HepG2 (cell line): ENCODE data around the gene ITGA2. TPM values are rescaled to one million over a fixed set of nuclear protein-coding genes. Genes with fewer than 3 reads are reported as not detected.

ENCODE experiments used
- ATAC-seq: fragments of 200-7000 bp; cut with Tn5 transposase; 3 replicates; pipeline ENCODE4 v1.9.1; 2020; ENCODE audit warnings: mild to moderate bottlenecking, moderate library complexity
- BruUV-seq: library from RNA; stranded (reverse); fragments of 400-500 nt; replicated peaks from 2 replicates; lab custom pipeline; 2021; lab: Mats Ljungman, UMichigan
- CTCF ChIA-PET: fragments of 300-600 bp; formaldehyde crosslinking; extraction: SDS; loops from one replicate; lab custom pipeline; 2021; ENCODE audit warnings: low total read pairs, inconsistent platforms, low intra/inter-chr PET ratio; lab: Yijun Ruan, JAX
- POLR2A ChIA-PET: fragments of 350-600 bp; sonication (Branson Sonifier 250); formaldehyde crosslinking; loops from one replicate; lab custom pipeline; 2020; ENCODE audit warnings: antibody characterized with exemption, inconsistent platforms; lab: Yijun Ruan, JAX
- DNase-seq: peaks from one replicate; pipeline ENCODE4 v3.0.0-alpha.2; 2015; ENCODE audit warnings: low spot score
- FAIRE-seq: peaks from 3 replicates; lab custom pipeline; 2011; peaks lifted over from hg19 to GRCh38; lab: Jason Lieb, UNC
- H2AFZ ChIP-seq: one replicate; pipeline ENCODE4 v1.6.1; 2011; ENCODE audit warnings: low read length, inconsistent platforms
- H3K27ac ChIP-seq: fragments of 300-600 bp; 3 replicates; pipeline ENCODE4 v1.8.0; 2011; ENCODE audit warnings: mixed run types, mild to moderate bottlenecking, mixed read lengths, low read length, inconsistent platforms; ENCODE audit not compliant: insufficient read depth; ENCODE audit errors: extremely low read length
- H3K27me3 ChIP-seq, 2 experiments: fragments of 200-600 bp in 1 of 2; 2 replicates in 1 of 2; 3 replicates in 1 of 2; pipeline versions ENCODE4 v1.6.0 to v1.8.0; 2011; ENCODE audit warnings: low read length in 2 of 2, mild to moderate bottlenecking in 2 of 2, moderate library complexity in 2 of 2, inconsistent platforms in 1 of 2; ENCODE audit not compliant: insufficient read depth in 2 of 2, control insufficient read depth in 1 of 2
- H3K36me3 ChIP-seq, 2 experiments: fragments of 200-600 bp in 1 of 2; replicated peaks in 1 of 2; 2 replicates in 1 of 2; 3 replicates in 1 of 2; pipeline versions ENCODE4 v1.5.1 to v1.8.0; 2011; ENCODE audit warnings: low read length in 2 of 2, inconsistent platforms in 1 of 2; ENCODE audit not compliant: insufficient read depth in 2 of 2, control insufficient read depth in 1 of 2
- H3K4me1 ChIP-seq: 2 replicates; pipeline ENCODE4 v1.5.1; 2012; ENCODE audit warnings: low read length, inconsistent platforms; ENCODE audit not compliant: insufficient read depth
- H3K4me2 ChIP-seq: 2 replicates; pipeline ENCODE4 v1.6.0; 2011; ENCODE audit warnings: low read depth, low read length, inconsistent platforms
- H3K4me3 ChIP-seq, 3 experiments: fragments of 200-600 bp in 1 of 3; sonication (generic), shearing (Covaris generic) in 1 of 3; replicated peaks in 1 of 3; 2 replicates each; pipeline ENCODE4 v1.5.1; 2011 to 2016; ENCODE audit warnings: low read length in 3 of 3, inconsistent platforms in 2 of 3, low read depth in 2 of 3, mild to moderate bottlenecking in 2 of 3, control low read depth in 1 of 3, mixed read lengths in 1 of 3; ENCODE audit not compliant: insufficient read depth in 1 of 3
- H3K79me2 ChIP-seq: one replicate; pipeline ENCODE4 v1.6.1; 2011; ENCODE audit warnings: low read length, inconsistent platforms; ENCODE audit not compliant: insufficient read depth
- H3K9ac ChIP-seq: 2 replicates; pipeline ENCODE4 v1.6.0; 2011; ENCODE audit warnings: mild to moderate bottlenecking, low read depth, low read length, inconsistent platforms; ENCODE audit not compliant: insufficient read depth
- H3K9me3 ChIP-seq: 2 replicates; pipeline ENCODE4 v1.5.1; 2012; ENCODE audit warnings: mild to moderate bottlenecking, low read length
- H4K20me1 ChIP-seq: 2 replicates; pipeline ENCODE4 v1.6.0; 2011; ENCODE audit warnings: inconsistent platforms, mild to moderate bottlenecking, low read length, moderate library complexity; ENCODE audit not compliant: insufficient read depth
- BORCS8-MEF2B ChIP-seq: sonication (generic); formaldehyde crosslinking; IDR thresholded peaks from 2 replicates; pipeline ENCODE4 v1.8.0; 2022; ENCODE audit warnings: mild to moderate bottlenecking, missing genetic modification reagents
- DBP ChIP-seq: sonication (generic); formaldehyde crosslinking; IDR thresholded peaks from 2 replicates; pipeline ENCODE4 v1.4.0; 2020; ENCODE audit warnings: missing genetic modification reagents; ENCODE audit errors: not compliant biosample characterization
- FOSL2 ChIP-seq: sonication (generic); formaldehyde crosslinking; IDR thresholded peaks from 2 replicates; pipeline ENCODE4 v1.4.0; 2020; ENCODE audit warnings: missing genetic modification reagents
- PATZ1 ChIP-seq: sonication (generic); formaldehyde crosslinking; IDR thresholded peaks from 2 replicates; pipeline ENCODE4 v1.4.0; 2020; ENCODE audit warnings: missing genetic modification reagents
- TEAD3 ChIP-seq: optimal IDR thresholded peaks from 2 replicates; pipeline ENCODE3; 2016; ENCODE audit warnings: borderline replicate concordance
- XRCC5 ChIP-seq: fragments of 200-400 bp; formaldehyde crosslinking; optimal IDR thresholded peaks from 2 replicates; pipeline ENCODE3; 2017; ENCODE audit warnings: mild to moderate bottlenecking, low read length
- ZMYM2 ChIP-seq: sonication (generic); formaldehyde crosslinking; IDR thresholded peaks from 2 replicates; pipeline ENCODE4 v1.8.0; 2022; ENCODE audit warnings: mild to moderate bottlenecking, missing genetic modification reagents
- ZNF83 ChIP-seq: sonication (generic); formaldehyde crosslinking; IDR thresholded peaks from 2 replicates; pipeline ENCODE4 v1.4.0; 2020; ENCODE audit warnings: missing genetic modification reagents, mild to moderate bottlenecking, borderline replicate concordance
- WGBS: methylation state at CpG from one replicate; pipeline ENCODE4 v1.1.6; 2017; ENCODE audit warnings: low lambda C conversion rate; 5-methylcytosine and 5-hydroxymethylcytosine counted together
- in situ Hi-C: cut with HindIII; loops from 2 replicates; pipeline ENCODE4 v1.10.0; 2017; ENCODE audit warnings: low pct_unique_long_range_greater_than_20kb; ENCODE audit not compliant: extremely low pct_ligation_motif_present
- intact Hi-C: fragments of 100-400 bp; cut with micrococcal nuclease; formaldehyde crosslinking; loops from one replicate; pipeline ENCODE4 v1.10.0; 2022; ENCODE audit not compliant: unreplicated experiment
- polyA plus RNA-seq, 8 experiments: library from polyadenylated mRNA; depleted of rRNA in 3 of 8; stranded (reverse) in 7 of 8; unstranded in 1 of 8; fragments of >200 nt; fragmentation: Illumina TruSeq in 4 of 8; extraction: Trizol in 4 of 8; gene quantifications; 2 replicates each; pipeline versions ENCODE4 v1.2.1 to v1.2.3, GENCODE V29; 2011 to 2016; ENCODE audit warnings: low read depth in 4 of 8, missing spikeins in 1 of 8, mixed read lengths in 1 of 8; ENCODE audit not compliant: insufficient read depth in 1 of 8
- total RNA-seq, 5 experiments: library from RNA; depleted of rRNA; stranded (reverse); fragments of >200 nt; fragmentation: Illumina TruSeq; extraction: Trizol; gene quantifications; 2 replicates each; pipeline ENCODE4 v1.2.3, GENCODE V29; 2016; ENCODE audit warnings: low read depth in 1 of 5
- TF ChIP-seq, protein P1 (sequence below), 2 experiments: sonication (generic) in 1 of 2; formaldehyde crosslinking in 1 of 2; IDR thresholded peaks; 2 replicates each; pipeline versions ENCODE4 v1.4.0 to v1.6.1; 2018 to 2020; ENCODE audit warnings: missing genetic modification reagents in 2 of 2, borderline replicate concordance in 1 of 2, low read depth in 1 of 2, mild to moderate bottlenecking in 1 of 2, missing biosample characterization in 1 of 2
- TF ChIP-seq, protein P2 (sequence below), 2 experiments: fragments of 450-650 bp in 1 of 2; sonication (generic) in 1 of 2; formaldehyde crosslinking; IDR thresholded peaks; 2 replicates each; pipeline versions ENCODE4 v1.5.0 to v1.8.0; 2020 to 2022; ENCODE audit warnings: mild to moderate bottlenecking in 1 of 2, missing genetic modification reagents in 1 of 2
- TF ChIP-seq, protein P3 (sequence below): sonication (generic); formaldehyde crosslinking; conservative IDR thresholded peaks from 2 replicates; pipeline ENCODE4 v1.4.0; 2020; ENCODE audit warnings: missing genetic modification reagents
- TF ChIP-seq, protein P4 (sequence below): sonication (generic); formaldehyde crosslinking; IDR thresholded peaks from 2 replicates; pipeline ENCODE4 v1.8.0; 2023; ENCODE audit warnings: mild to moderate bottlenecking, missing genetic modification reagents

ITGA2 gene
- total and polyA plus RNA-seq, 2 of the 13 experiments (the other 11 are each of a cell fraction or from before 2014, with no cell fraction given) = 15.8 to 58.3 TPM

GRCh38 chr5:52948418-52949076 lies 40.6 kb upstream of the ITGA2 start (continued):
- TF ChIP-seq, protein P1, sequence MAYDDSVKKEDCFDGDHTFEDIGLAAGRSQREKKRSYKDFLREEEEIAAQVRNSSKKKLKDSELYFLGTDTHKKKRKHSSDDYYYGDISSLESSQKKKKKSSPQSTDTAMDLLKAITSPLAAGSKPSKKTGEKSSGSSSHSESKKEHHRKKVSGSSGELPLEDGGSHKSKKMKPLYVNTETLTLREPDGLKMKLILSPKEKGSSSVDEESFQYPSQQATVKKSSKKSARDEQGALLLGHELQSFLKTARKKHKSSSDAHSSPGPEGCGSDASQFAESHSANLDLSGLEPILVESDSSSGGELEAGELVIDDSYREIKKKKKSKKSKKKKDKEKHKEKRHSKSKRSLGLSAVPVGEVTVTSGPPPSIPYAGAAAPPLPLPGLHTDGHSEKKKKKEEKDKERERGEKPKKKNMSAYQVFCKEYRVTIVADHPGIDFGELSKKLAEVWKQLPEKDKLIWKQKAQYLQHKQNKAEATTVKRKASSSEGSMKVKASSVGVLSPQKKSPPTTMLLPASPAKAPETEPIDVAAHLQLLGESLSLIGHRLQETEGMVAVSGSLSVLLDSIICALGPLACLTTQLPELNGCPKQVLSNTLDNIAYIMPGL (CRISPR knock-in tag; IDR thresholded peaks at IDR 0.05; ENCODE audit: borderline replicate concordance in 1 of 2, low read depth in 1 of 2) = peak in 1 of 2 experiments; percentile 40; a peak in 1 of 4 replicates
- TF ChIP-seq TEAD3 (CRISPR knock-in tag) = no peak
- TF ChIP-seq, protein P2, sequence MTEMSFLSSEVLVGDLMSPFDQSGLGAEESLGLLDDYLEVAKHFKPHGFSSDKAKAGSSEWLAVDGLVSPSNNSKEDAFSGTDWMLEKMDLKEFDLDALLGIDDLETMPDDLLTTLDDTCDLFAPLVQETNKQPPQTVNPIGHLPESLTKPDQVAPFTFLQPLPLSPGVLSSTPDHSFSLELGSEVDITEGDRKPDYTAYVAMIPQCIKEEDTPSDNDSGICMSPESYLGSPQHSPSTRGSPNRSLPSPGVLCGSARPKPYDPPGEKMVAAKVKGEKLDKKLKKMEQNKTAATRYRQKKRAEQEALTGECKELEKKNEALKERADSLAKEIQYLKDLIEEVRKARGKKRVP (CRISPR knock-in tag; IDR thresholded peaks at IDR 0.05) = no peak
- no peak for TF ChIP-seq ZNF83

DNA sequence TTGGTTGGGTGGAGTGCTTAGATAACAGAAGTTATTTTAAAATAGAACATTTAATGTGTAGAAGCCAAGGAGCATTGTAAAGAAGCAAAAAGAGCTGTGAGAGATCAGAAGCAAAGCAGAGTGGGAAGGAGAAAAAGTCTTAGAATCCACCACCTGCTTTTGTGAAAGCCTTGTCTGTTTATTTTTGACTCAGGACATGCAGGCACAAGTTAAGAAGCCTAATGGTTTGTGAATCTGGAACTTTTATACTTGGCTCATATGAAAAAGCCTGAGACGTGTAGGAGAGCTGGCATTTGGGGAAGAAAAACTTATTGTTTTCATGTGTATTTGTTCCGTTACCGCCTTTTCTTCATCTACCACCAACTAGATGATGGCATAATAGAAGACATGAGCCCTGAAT lies 38.5 kb upstream of the ITGA2 start:
- Histone ChIP-seq H3K4me2 (no peak overlapping the region), H3K36me3 (0 out of 5 replicates have a peak, but pooled peaks cover 0 to 3% of the 10 kb centered on the region in 2 experiments), H3K27me3 (no peaks in the 10 kb centered on the region), H4K20me1 (no peaks in the 10 kb centered on the region), H3K27ac (no peak overlapping the region), H3K9ac (no peak overlapping the region), H3K79me2 (no peaks in the 10 kb centered on the region), H3K9me3 (no peaks in the 10 kb centered on the region), H3K4me3 (no peak overlapping the region), H2AFZ (no peak overlapping the region), H3K4me1 (peaks cover 24% of the 10 kb centered on the region)
- FAIRE-seq (no peak), DNase-seq (no peak), ATAC-seq (no peak)
- no TSS peak for BruUV-seq
- CTCF ChIA-PET = no interaction called here
- intact Hi-C loops = no loop called here
- in situ Hi-C loops = loop anchor here (10.0 kb wide), 1 partner anchor 84 kb away; no protein-coding TSS in a partner anchor
- POLR2A ChIA-PET = no interaction called here
- WGBS = 100% methylated on average over 3 of the region's 3 CpGs
- TF ChIP-seq ZMYM2 (CRISPR knock-in tag) (no peak), FOSL2 (no peak), XRCC5 (no peak), PATZ1 (no peak), BORCS8-MEF2B (CRISPR knock-in tag) (no peak), DBP (CRISPR knock-in tag) (no peak)
- TF ChIP-seq, protein P3, sequence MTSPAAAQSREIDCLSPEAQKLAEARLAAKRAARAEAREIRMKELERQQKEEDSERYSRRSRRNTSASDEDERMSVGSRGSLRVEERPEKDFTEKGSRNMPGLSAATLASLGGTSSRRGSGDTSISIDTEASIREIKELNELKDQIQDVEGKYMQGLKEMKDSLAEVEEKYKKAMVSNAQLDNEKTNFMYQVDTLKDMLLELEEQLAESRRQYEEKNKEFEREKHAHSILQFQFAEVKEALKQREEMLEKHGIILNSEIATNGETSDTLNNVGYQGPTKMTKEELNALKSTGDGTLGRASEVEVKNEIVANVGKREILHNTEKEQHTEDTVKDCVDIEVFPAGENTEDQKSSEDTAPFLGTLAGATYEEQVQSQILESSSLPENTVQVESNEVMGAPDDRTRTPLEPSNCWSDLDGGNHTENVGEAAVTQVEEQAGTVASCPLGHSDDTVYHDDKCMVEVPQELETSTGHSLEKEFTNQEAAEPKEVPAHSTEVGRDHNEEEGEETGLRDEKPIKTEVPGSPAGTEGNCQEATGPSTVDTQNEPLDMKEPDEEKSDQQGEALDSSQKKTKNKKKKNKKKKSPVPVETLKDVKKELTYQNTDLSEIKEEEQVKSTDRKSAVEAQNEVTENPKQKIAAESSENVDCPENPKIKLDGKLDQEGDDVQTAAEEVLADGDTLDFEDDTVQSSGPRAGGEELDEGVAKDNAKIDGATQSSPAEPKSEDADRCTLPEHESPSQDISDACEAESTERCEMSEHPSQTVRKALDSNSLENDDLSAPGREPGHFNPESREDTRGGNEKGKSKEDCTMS = no peak
- TF ChIP-seq, protein P4, sequence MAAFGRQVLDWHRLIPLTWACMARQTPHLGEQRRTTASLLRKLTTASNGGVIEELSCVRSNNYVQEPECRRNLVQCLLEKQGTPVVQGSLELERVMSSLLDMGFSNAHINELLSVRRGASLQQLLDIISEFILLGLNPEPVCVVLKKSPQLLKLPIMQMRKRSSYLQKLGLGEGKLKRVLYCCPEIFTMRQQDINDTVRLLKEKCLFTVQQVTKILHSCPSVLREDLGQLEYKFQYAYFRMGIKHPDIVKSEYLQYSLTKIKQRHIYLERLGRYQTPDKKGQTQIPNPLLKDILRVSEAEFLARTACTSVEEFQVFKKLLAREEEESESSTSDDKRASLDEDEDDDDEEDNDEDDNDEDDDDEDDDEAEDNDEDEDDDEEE = no peak
